GM21367 (cell line): ENCODE measurements around the gene AAR2.

Experiments
- ATAC-seq: cut with Tn5 transposase; IDR thresholded peaks from one replicate; pipeline ENCODE4 v1.9.1; 2021; ENCODE audit not compliant: unreplicated experiment

AAR2 gene

DNA sequence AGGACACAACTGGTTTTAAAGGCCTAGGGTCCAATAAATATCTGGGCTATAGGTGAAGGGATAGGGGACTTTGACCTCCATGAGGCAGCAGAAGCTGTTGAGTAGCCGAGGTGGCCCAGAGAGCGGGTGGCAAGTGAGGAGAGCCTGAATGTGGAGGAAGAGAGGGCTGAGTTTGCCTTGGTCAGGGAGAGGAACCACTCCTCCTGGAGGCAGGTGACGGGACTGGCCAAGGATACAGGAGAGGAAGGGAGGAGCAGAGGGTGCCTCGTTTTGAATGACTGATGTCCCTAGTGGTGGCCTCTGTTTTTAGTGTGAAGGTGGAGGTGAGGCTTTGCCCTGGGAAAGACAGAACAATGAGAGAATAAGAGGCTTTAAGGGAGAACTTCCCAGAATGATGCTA, 19.1 kb upstream of the AAR2 start:
- no peak for ATAC-seq

GRCh38 chr20:36218380-36219064, 17.8 kb upstream of the AAR2 start:
- no peak for ATAC-seq

DNA sequence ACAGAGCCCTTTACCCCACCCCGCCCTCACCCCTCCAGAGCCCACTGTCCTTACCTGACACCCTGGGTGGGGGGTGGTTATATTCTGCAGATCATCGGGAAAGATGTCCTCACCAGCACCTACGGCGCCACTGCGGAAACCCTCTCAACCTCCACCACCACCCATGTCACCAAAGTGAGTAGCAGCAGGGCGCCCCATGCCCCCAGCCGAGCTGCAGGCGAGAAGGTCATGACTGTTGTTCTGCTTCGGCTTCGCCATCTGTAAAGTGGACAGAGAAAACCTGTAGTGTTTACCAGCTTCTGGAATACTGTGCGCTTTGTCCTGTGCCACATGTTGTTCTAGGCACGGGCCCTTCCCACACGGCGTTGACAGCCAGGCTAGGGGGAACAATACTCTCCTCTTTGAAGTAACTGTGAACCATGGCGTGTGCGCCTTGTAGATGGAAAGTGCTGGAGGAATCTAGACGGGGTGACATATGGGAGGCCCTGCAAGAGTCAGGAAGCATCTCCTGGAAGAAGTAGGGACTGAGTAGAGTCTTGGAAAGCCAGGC, 16.5 kb upstream of the AAR2 start:
- ATAC-seq, result no peak

DNA sequence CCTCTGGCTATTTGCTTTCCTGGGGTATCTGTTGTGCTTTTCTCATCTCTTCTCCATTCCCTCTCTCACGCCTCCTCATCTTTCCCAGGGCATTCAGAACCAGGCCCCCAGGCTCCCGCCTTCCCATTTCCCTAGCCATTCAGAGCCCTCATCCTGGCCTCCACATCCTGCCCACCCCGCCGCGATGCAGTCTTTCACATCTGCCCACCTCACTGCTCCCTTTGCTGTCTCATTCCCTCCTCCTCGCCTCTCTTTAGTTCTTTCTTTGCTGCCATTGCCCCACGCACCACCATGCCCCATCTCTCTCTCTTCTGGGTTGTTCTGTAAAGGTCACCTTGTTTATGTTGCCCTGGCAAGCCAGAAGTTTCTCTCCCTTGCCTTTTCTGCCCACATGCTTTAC, 10.6 kb upstream of the AAR2 start:
- no peak for ATAC-seq

GRCh38 chr20:36228770-36229169, 7.5 kb upstream of the AAR2 start:
- no peak for ATAC-seq

DNA sequence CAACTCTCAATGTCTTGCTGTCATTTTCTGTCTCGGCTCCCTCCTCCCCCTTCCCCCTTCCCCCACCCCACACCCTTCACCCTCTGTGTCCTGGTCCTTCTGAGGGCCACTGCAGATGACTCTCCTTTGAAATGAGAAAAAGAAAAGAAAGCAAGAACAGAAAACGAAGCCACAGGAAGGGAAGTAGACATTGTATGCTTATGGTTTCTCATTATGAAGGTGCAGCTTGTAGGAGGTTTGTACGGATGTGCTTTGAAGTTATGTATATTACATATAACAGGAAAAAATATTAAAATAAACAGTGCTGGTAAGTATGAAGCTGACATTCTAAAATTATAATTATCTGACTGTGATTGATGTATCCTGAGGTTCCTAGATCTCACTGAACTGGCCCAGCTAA, 6.3 kb upstream of the AAR2 start:
- no peak for ATAC-seq

DNA sequence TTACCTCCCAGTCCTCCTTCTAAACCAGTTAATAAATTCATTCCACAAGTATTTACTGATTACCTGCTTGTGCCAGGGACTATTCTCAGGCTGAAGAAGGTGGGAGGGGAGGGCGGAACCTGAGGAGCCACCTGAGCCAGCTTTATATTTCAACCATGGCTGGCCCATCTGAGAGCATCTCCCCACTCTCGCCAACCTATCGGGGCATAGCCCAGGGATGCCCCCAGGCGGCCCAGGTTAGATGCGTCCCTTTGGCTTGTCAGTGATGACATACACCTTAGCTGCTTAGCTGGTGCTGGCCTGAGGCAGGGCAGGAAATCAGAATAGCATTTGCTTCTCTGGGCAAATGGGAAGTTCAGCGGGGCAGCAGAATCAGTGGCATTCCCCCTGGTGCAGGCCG, 4.9 kb upstream of the AAR2 start:
- ATAC-seq, result no peak

GRCh38 chr20:36234771-36235320, 1.4 kb upstream of the AAR2 start:
- no peak for ATAC-seq

DNA sequence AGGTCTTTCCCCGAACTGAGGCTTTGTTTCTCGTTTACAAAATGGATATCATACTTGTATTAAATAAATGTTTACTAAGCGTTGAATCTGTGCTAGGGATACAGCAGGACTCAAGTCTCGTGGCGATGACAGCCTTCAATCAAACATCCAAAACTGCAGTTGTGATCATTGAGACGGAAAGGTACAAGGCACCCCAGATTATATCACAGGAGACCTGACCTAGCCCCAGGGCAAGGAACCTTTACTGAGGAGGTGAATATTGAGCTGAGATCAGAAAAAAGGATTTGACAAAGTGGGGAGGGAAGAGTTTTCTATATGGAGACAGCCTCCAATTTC, 476 bp downstream of the AAR2 start:
- ATAC-seq, result no peak

DNA sequence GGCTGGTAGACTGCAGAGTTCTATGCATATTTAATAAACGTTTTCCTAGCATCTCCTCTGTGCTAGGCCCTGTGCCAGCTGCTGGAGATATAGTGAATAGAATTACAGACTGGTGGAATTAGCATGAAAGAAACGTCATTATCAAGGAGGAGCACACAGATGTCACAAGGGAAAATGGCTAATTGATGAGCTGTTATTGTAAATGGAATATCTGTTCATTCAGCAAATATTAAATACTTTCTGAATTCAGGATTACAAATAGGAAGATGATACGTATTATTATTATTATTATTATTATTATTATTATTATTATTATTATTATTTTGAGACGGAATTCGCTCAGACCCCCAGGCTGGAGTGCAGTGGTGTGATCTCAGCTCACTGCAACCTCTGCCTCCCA, 1.2 kb downstream of the AAR2 start:
- no peak for ATAC-seq

- no peak for ATAC-seq
These were observed 1.9 kb downstream of the AAR2 start for GRCh38 chr20:36238153-36238552.

DNA sequence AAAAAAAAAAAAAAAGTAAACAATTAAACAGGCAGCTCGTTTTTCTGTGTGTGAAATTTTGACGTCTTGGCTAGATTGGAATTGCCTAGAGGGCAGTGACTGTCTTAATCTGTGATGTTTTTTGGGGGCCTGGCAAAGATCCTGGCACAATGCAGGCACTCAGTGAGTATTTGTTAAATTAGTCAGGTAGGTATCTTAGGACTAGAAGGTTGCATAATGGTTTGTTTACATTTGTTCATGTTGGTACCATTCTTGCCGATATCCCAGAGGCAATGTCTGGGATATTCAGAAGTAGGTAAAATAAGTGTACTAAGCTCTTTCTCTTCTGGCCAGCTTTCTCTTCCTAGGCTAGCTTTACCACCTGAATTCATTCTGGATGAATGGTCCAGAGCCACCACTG, 2.5 kb downstream of the AAR2 start:
- ATAC-seq, result no peak

GRCh38 chr20:36240076-36240475, 3.8 kb downstream of the AAR2 start:
- no peak for ATAC-seq

GRCh38 chr20:36241678-36242077, 5.4 kb downstream of the AAR2 start:
- ATAC-seq, result no peak

DNA sequence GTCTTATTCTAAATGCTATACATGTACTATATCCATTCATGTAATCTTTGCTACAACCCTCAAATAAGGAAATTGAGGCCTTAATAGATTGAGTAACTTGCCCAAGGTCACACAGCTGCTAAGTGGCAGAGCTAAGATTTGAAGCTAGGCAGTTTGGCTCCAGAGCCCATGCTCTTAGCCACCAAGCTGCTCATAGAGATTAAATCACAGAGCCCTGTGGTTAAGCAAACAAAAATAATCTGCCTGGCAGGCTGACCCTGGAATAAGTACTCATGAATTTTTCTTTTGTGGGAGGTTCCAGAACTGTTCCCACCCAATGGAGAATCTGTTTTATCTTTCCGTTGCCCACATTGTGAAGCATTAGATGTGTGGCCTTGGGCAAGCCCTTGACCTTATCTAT, 7.4 kb downstream of the AAR2 start:
- no peak for ATAC-seq

- ATAC-seq, result no peak
These were observed 10.1 kb downstream of the AAR2 start for GRCh38 chr20:36246401-36246800.

- ATAC-seq, result no peak
These were observed 12.6 kb downstream of the AAR2 start for GRCh38 chr20:36248836-36249235.

GRCh38 chr20:36249450-36249849, 13.2 kb downstream of the AAR2 start:
- ATAC-seq, result no peak

- ATAC-seq, result no peak
These were observed 15.1 kb downstream of the AAR2 start for GRCh38 chr20:36251426-36251825.

DNA sequence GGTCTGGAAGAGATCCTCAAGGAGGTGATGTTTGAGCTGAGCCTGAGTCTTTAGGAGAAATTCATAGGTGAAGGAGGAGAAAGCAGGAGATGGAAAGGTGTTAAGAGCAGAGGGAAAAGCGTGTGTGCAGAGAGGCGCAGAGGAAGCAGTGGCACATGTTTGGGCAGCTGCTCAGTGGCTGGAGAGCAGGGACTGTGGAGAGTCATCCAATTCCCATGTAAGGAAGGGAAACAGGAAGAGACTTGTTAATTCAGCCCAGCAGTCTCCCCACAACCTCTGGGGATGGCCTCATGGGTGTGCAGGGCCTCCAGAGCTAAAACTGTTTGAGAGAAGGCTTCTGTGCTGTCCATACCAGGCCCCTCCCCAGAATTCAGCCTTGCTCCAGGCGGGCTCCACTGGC, 16.2 kb downstream of the AAR2 start:
- no peak for ATAC-seq

- no peak for ATAC-seq
These were observed 16.8 kb downstream of the AAR2 start for GRCh38 chr20:36253036-36253435.

- ATAC-seq, result no peak
These were observed 17.8 kb downstream of the AAR2 start for GRCh38 chr20:36254076-36254475.

DNA sequence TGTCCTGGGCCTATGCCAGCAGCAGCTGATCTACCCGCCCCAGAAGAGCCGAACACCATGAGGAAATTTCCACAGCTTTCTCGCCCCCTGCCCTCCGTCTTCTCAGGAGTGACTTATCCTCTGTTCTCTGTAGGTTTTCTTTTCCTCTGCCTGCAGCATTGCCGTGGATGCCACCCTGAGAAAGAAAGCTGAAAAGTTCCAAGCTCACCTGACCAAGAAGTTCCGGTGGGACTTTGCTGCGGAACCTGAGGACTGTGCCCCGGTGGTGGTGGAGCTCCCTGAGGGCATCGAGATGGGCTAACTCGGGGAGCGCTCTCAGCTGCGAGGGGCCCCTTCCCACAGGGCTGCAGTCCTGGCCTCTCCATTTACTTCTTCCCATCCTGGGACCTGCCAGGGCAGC, 19.2 kb downstream of the AAR2 start:
- ATAC-seq, result no peak
